Hepatocyte (in vitro differentiated cells): ENCODE data around the gene RTL1. TPM values are rescaled to one million over a fixed set of nuclear protein-coding genes. Genes with fewer than 3 reads are reported as not detected.
A peak's percentile ranks its signal among the peaks of the same experiment; 100 is the strongest.

Source experiments
- DNase-seq: peaks from one replicate; pipeline ENCODE4 v3.0.0-alpha.2; 2016; ENCODE audit warnings: low spot score
- H2AFZ ChIP-seq: fragments of 200-600 bp; sonication (generic); 2 replicates; pipeline ENCODE4 v1.6.0; 2016; ENCODE audit warnings: antibody characterized with exemption, mild to moderate bottlenecking
- H3K27ac ChIP-seq: fragments of 200-600 bp; sonication (generic); 2 replicates; pipeline ENCODE4 v1.5.1; 2016; ENCODE audit warnings: mild to moderate bottlenecking
- H3K27me3 ChIP-seq: fragments of 200-600 bp; sonication (generic); 2 replicates; pipeline ENCODE4 v1.6.1; 2016
- H3K36me3 ChIP-seq: fragments of 200-600 bp; sonication (generic); replicated peaks from 2 replicates; pipeline ENCODE4 v1.5.1; 2016; ENCODE audit warnings: low read depth; ENCODE audit not compliant: insufficient read depth
- H3K4me1 ChIP-seq: fragments of 200-600 bp; sonication (generic); 2 replicates; pipeline ENCODE4 v1.5.1; 2016; ENCODE audit warnings: mild to moderate bottlenecking, moderate library complexity; ENCODE audit not compliant: insufficient read depth
- H3K4me2 ChIP-seq: fragments of 200-600 bp; sonication (generic); 2 replicates; pipeline ENCODE4 v1.6.0; 2016
- H3K4me3 ChIP-seq: fragments of 200-600 bp; sonication (generic); 2 replicates; pipeline ENCODE4 v1.5.1; 2016; ENCODE audit warnings: mild to moderate bottlenecking
- H3K79me2 ChIP-seq: fragments of 200-600 bp; sonication (generic); 2 replicates; pipeline ENCODE4 v1.6.0; 2017; ENCODE audit warnings: mild to moderate bottlenecking
- H3K9me2 ChIP-seq: fragments of 200-600 bp; sonication (generic); replicated peaks from 2 replicates; pipeline ENCODE4 v1.6.0; 2017; ENCODE audit warnings: mild to moderate bottlenecking; ENCODE audit not compliant: insufficient read depth
- H3K9me3 ChIP-seq: fragments of 200-600 bp; sonication (generic); 2 replicates; pipeline ENCODE4 v1.5.1; 2016; ENCODE audit warnings: low read depth, mild to moderate bottlenecking
- H4K20me1 ChIP-seq: fragments of 200-600 bp; sonication (generic); 2 replicates; pipeline ENCODE4 v1.6.0; 2016; ENCODE audit warnings: mild to moderate bottlenecking; ENCODE audit not compliant: insufficient read depth, poor library complexity, severe bottlenecking
- CTCF ChIP-seq: fragments of 200-600 bp; sonication (generic); IDR thresholded peaks from 2 replicates; pipeline ENCODE4 v1.5.1; 2016; ENCODE audit warnings: antibody characterized with exemption, mild to moderate bottlenecking; ENCODE audit not compliant: poor library complexity
- EZH2 ChIP-seq: fragments of 200-600 bp; sonication (generic); IDR thresholded peaks from 2 replicates; pipeline ENCODE4 v1.6.1; 2016; ENCODE audit warnings: antibody characterized with exemption, mild to moderate bottlenecking, borderline replicate concordance
- EZH2phosphoT487 ChIP-seq: fragments of 200-600 bp; sonication (generic); IDR thresholded peaks from one replicate; pipeline ENCODE4 v1.6.1; 2018; ENCODE audit warnings: antibody characterized with exemption, mild to moderate bottlenecking, low read depth, moderate library complexity; ENCODE audit not compliant: unreplicated experiment, severe bottlenecking
- WGBS: methylation state at CpG from one replicate; pipeline ENCODE4 v1.1.6; 2016; ENCODE audit warnings: low lambda C conversion rate; ENCODE audit errors: missing lambda C conversion rate; 5-methylcytosine and 5-hydroxymethylcytosine counted together
- polyA plus RNA-seq: library from polyadenylated mRNA; unstranded; fragments of >200 nt; fragmentation: Nextera tagmentation; extraction: Ambion mirVana; gene quantifications from 2 replicates; pipeline ENCODE4 v1.2.1, GENCODE V29; 2016
- total RNA-seq: library from RNA; depleted of rRNA; stranded (reverse); fragments of >200 nt; gene quantifications from 2 replicates; pipeline ENCODE4 v1.2.3, GENCODE V29; 2014

The RTL1 gene
- total and polyA plus RNA-seq, 2 experiments from 2014 or later = 1.4 to 2.6 TPM

- H4K20me1 ChIP-seq = no peaks in the 10 kb centered on the region
- no peaks in the 10 kb centered on the region for H3K9me2 ChIP-seq
- no peaks in the 10 kb centered on the region for H3K79me2 ChIP-seq
- peak overlapping the region; percentile 89 for H3K27ac ChIP-seq
- H3K4me3 ChIP-seq = no peak overlapping the region
- peaks cover 28% of the 10 kb centered on the region for H3K4me1 ChIP-seq
- H3K27me3 ChIP-seq = no peaks in the 10 kb centered on the region
- no peaks in the 10 kb centered on the region for H3K36me3 ChIP-seq
- 67% methylated on average over 9 of the region's 9 CpGs for WGBS
- no peaks in the 10 kb centered on the region for H3K9me3 ChIP-seq
- no peak overlapping the region for H2AFZ ChIP-seq
- H3K4me2 ChIP-seq = no peak overlapping the region
- TF ChIP-seq EZH2phosphoT487 (no peak), EZH2 (no peak), CTCF (no peak)
- no peak for DNase-seq
These were observed 59.1 kb downstream of the RTL1 start for GRCh38 chr14:100844421-100844820.

- Histone ChIP-seq H4K20me1 (no peaks in the 10 kb centered on the region), H2AFZ (no peak overlapping the region), H3K9me3 (no peaks in the 10 kb centered on the region), H3K27me3 (no peaks in the 10 kb centered on the region), H3K79me2 (no peaks in the 10 kb centered on the region), H3K4me3 (no peak overlapping the region), H3K4me1 (peaks cover 31% of the 10 kb centered on the region), H3K9me2 (no peaks in the 10 kb centered on the region), H3K4me2 (no peak overlapping the region), H3K36me3 (no peaks in the 10 kb centered on the region), H3K27ac (peak overlapping the region; percentile 89)
- WGBS = 81% methylated on average over 4 of the region's 4 CpGs
- TF ChIP-seq EZH2 = no peak
- TF ChIP-seq CTCF = no peak
- no peak for TF ChIP-seq EZH2phosphoT487
- DNase-seq = no peak
These were observed 59.5 kb downstream of the RTL1 start for GRCh38 chr14:100844082-100844408.

GRCh38 chr14:100842799-100843198 is 60.7 kb downstream of the RTL1 start:
- Histone ChIP-seq H2AFZ (no peak overlapping the region), H3K36me3 (no peaks in the 10 kb centered on the region), H3K4me2 (peak overlapping the region; percentile 18), H3K4me1 (peaks cover 44% of the 10 kb centered on the region), H3K27me3 (no peaks in the 10 kb centered on the region), H3K4me3 (no peak overlapping the region), H3K27ac (peak overlapping the region; percentile 89), H3K79me2 (no peaks in the 10 kb centered on the region), H4K20me1 (no peaks in the 10 kb centered on the region), H3K9me2 (no peaks in the 10 kb centered on the region), H3K9me3 (no peaks in the 10 kb centered on the region)
- WGBS = 29% methylated on average over 8 of the region's 8 CpGs
- DNase-seq = peak; percentile 73
- TF ChIP-seq EZH2phosphoT487 = no peak
- no peak for TF ChIP-seq CTCF
- no peak for TF ChIP-seq EZH2

GRCh38 chr14:100841761-100842403 is 61.6 kb downstream of the RTL1 start:
- Histone ChIP-seq H4K20me1 (no peaks in the 10 kb centered on the region), H3K4me2 (no peak overlapping the region), H3K27me3 (no peaks in the 10 kb centered on the region), H2AFZ (no peak overlapping the region), H3K36me3 (no peaks in the 10 kb centered on the region), H3K4me1 (peaks cover 53% of the 10 kb centered on the region), H3K9me2 (no peaks in the 10 kb centered on the region), H3K4me3 (no peak overlapping the region), H3K9me3 (no peaks in the 10 kb centered on the region), H3K79me2 (no peaks in the 10 kb centered on the region), H3K27ac (peak overlapping the region; percentile 89)
- TF ChIP-seq CTCF (no peak), EZH2phosphoT487 (no peak), EZH2 (no peak)
- DNase-seq = no peak
- WGBS = 75% methylated on average over 15 of the region's 15 CpGs
